GM12878 (cell line): ENCODE results near the gene MAPK8. TPM values are rescaled to one million over a fixed set of nuclear protein-coding genes. Genes with fewer than 3 reads are reported as not detected.

ENCODE experiments used
- ATAC-seq: fragments of 200-7000 bp; cut with Tn5 transposase; 3 replicates; pipeline ENCODE4 v1.9.1; 2020; ENCODE audit warnings: mild to moderate bottlenecking, moderate library complexity
- Bru-seq: library from RNA; stranded (reverse); fragments of 400-500 nt; gene quantifications from one replicate; lab custom pipeline; 2021; lab: Mats Ljungman, UMichigan
- BruChase-seq, 2 experiments: library from RNA; stranded (reverse); fragments of 400-500 nt; gene quantifications; one replicate each; lab custom pipeline; 2021; lab: Mats Ljungman, UMichigan
- BruUV-seq: library from RNA; stranded (reverse); fragments of 400-500 nt; replicated peaks from 2 replicates; lab custom pipeline; 2021; lab: Mats Ljungman, UMichigan
- CTCF ChIA-PET: fragments of 300-600 bp; sonication (Branson Sonifier 250); formaldehyde crosslinking; extraction: SDS; loops from one replicate; lab custom pipeline; 2021; ENCODE audit warnings: inconsistent platforms; lab: Yijun Ruan, JAX
- POLR2A ChIA-PET: fragments of 350-600 bp; formaldehyde crosslinking; extraction: SDS; loops from one replicate; lab custom pipeline; 2021; ENCODE audit warnings: inconsistent platforms; lab: Charles Lee
- RAD21 ChIA-PET: fragments of 300-600 bp; sonication (Branson Sonifier 250); formaldehyde crosslinking; loops from one replicate; lab custom pipeline; 2023; ENCODE audit warnings: antibody characterized with exemption; ENCODE audit not compliant: unreplicated experiment; lab: Charles Lee
- SMC1A ChIA-PET: fragments of 300-600 bp; sonication (Branson Sonifier 250); formaldehyde crosslinking; loops from one replicate; lab custom pipeline; 2023; ENCODE audit not compliant: unreplicated experiment, uncharacterized antibody; lab: Charles Lee
- DNase-seq: peaks from one replicate; pipeline ENCODE4 v3.0.0-alpha.2; 2011; ENCODE audit warnings: low read depth, low spot score
- FAIRE-seq: peaks from 3 replicates; lab custom pipeline; 2011; peaks lifted over from hg19 to GRCh38; lab: Jason Lieb, UNC
- H2AFZ ChIP-seq: 2 replicates; pipeline ENCODE4 v1.6.0; 2011; ENCODE audit warnings: low read depth, low read length, control low read depth; ENCODE audit not compliant: control insufficient read depth
- H3K27ac ChIP-seq: 2 replicates; pipeline ENCODE4 v1.5.1; 2011; ENCODE audit warnings: control low read depth; ENCODE audit not compliant: control insufficient read depth, insufficient read depth
- H3K27me3 ChIP-seq, 2 experiments: replicated peaks in 1 of 2; 2 replicates each; pipeline versions ENCODE4 v1.6.0 to v1.6.1; 2011; ENCODE audit warnings: low read length in 1 of 2; ENCODE audit not compliant: control insufficient read depth in 2 of 2, insufficient read depth in 2 of 2
- H3K36me3 ChIP-seq, 2 experiments: 2 replicates each; pipeline ENCODE4 v1.5.1; 2011; ENCODE audit warnings: low read length in 1 of 2; ENCODE audit not compliant: control insufficient read depth in 2 of 2, insufficient read depth in 2 of 2
- H3K4me1 ChIP-seq: 2 replicates; pipeline ENCODE4 v1.6.1; 2011; ENCODE audit warnings: mild to moderate bottlenecking, low read length, moderate library complexity, mixed read lengths; ENCODE audit not compliant: control insufficient read depth, insufficient read depth
- H3K4me2 ChIP-seq: 2 replicates; pipeline ENCODE4 v1.6.0; 2011; ENCODE audit warnings: control low read depth; ENCODE audit not compliant: control insufficient read depth, insufficient read depth
- H3K4me3 ChIP-seq: fragments of 200-600 bp; sonication (generic); 2 replicates; pipeline ENCODE4 v1.5.1; 2016
- H3K79me2 ChIP-seq: 2 replicates; pipeline ENCODE4 v1.6.0; 2011; ENCODE audit warnings: low read length; ENCODE audit not compliant: control insufficient read depth, insufficient read depth
- H3K9ac ChIP-seq: 2 replicates; pipeline ENCODE4 v1.8.0; 2011; ENCODE audit warnings: low read length, control low read depth, mixed read lengths; ENCODE audit not compliant: control insufficient read depth, insufficient read depth
- H3K9me3 ChIP-seq: replicated peaks from 3 replicates; pipeline ENCODE4 v1.5.1; 2011; ENCODE audit warnings: mild to moderate bottlenecking, low read length; ENCODE audit not compliant: control insufficient read depth, insufficient read depth
- H4K20me1 ChIP-seq: 2 replicates; pipeline ENCODE4 v1.6.0; 2011; ENCODE audit not compliant: control insufficient read depth, insufficient read depth
- BACH1 ChIP-seq: fragments of 450-650 bp; IDR thresholded peaks from 2 replicates; pipeline ENCODE4 v1.6.1; 2017; ENCODE audit warnings: mild to moderate bottlenecking, borderline replicate concordance
- BCL3 ChIP-seq: IDR thresholded peaks from 2 replicates; pipeline ENCODE4 v1.6.1; 2011; ENCODE audit warnings: borderline replicate concordance, low read depth, mild to moderate bottlenecking, moderate library complexity, low read length; ENCODE audit not compliant: insufficient read depth, poor library complexity, severe bottlenecking
- BHLHE40 ChIP-seq, 2 experiments: fragments of 450-650 bp in 1 of 2; IDR thresholded peaks; 2 replicates each; pipeline ENCODE4 v1.6.1; 2011 to 2017; ENCODE audit warnings: low read depth in 2 of 2, borderline replicate concordance in 1 of 2, improper control_type of control experiment in 1 of 2, low read length in 1 of 2, mild to moderate bottlenecking in 1 of 2
- CREB1 ChIP-seq: IDR thresholded peaks from 2 replicates; pipeline ENCODE4 v1.6.1; 2012; ENCODE audit warnings: low read depth, mild to moderate bottlenecking, inconsistent platforms
- DPF2 ChIP-seq: fragments of 450-650 bp; IDR thresholded peaks from 2 replicates; pipeline ENCODE4 v1.6.1; 2017; ENCODE audit warnings: mild to moderate bottlenecking
- POU2F2 ChIP-seq: IDR thresholded peaks from 3 replicates; pipeline ENCODE4 v1.6.1; 2011; ENCODE audit warnings: low read depth, mild to moderate bottlenecking, low read length, borderline replicate concordance
- RAD21 ChIP-seq: IDR thresholded peaks from 2 replicates; pipeline ENCODE4 v1.6.1; 2011; ENCODE audit warnings: mild to moderate bottlenecking, low read depth, low read length, moderate library complexity; ENCODE audit not compliant: insufficient read depth
- RAD51 ChIP-seq: fragments of 450-650 bp; IDR thresholded peaks from 2 replicates; pipeline ENCODE4 v1.6.1; 2016; ENCODE audit warnings: moderate library complexity, mild to moderate bottlenecking, inconsistent platforms
- SMAD5 ChIP-seq: IDR thresholded peaks from 2 replicates; pipeline ENCODE4 v1.6.1; 2016; ENCODE audit warnings: antibody characterized with exemption, low read depth
- SMARCA5 ChIP-seq: fragments of 450-650 bp; IDR thresholded peaks from 2 replicates; pipeline ENCODE4 v1.6.1; 2017; ENCODE audit warnings: mild to moderate bottlenecking
- STAT1 ChIP-seq: fragments of 450-650 bp; conservative IDR thresholded peaks from 2 replicates; pipeline ENCODE4 v1.6.1; 2014; ENCODE audit warnings: antibody characterized with exemption, mild to moderate bottlenecking
- TAF1 ChIP-seq: IDR thresholded peaks from 2 replicates; pipeline ENCODE4 v1.6.1; 2011; ENCODE audit warnings: mild to moderate bottlenecking, low read depth, low read length, borderline replicate concordance
- YY1 ChIP-seq: IDR thresholded peaks from 2 replicates; pipeline ENCODE4 v1.6.1; 2011; ENCODE audit warnings: low read depth, mild to moderate bottlenecking, low read length
- ZNF207 ChIP-seq: fragments of 450-650 bp; IDR thresholded peaks from 2 replicates; pipeline ENCODE4 v1.6.1; 2014; ENCODE audit warnings: antibody characterized with exemption, mild to moderate bottlenecking, borderline replicate concordance
- WGBS: methylation state at CpG from one replicate; pipeline ENCODE4 v1.1.6; 2016; ENCODE audit warnings: low lambda C conversion rate; ENCODE audit not compliant: insufficient replicate concordance, insufficient coverage; ENCODE audit errors: missing lambda C conversion rate; 5-methylcytosine and 5-hydroxymethylcytosine counted together
- in situ Hi-C: fragments of 300-500 bp; cut with MboI; formaldehyde crosslinking; loops from 9 replicates; pipeline ENCODE4 v1.14.3; 2018; ENCODE audit warnings: mixed read lengths
- intact Hi-C: fragments of 100-400 bp; cut with micrococcal nuclease; formaldehyde crosslinking; loops from one replicate; pipeline ENCODE4 v1.14.2; 2022; ENCODE audit not compliant: unreplicated experiment
- long read RNA-seq, 2 experiments: library from polyadenylated mRNA; unstranded; transcript quantifications; one replicate each; pipeline ENCODE4 v2.0.0, GENCODE V29; 2019 to 2020
- polyA minus RNA-seq, 3 experiments: library from RNA; depleted of rRNA, polyadenylated mRNA; stranded (reverse); fragments of >200 nt; gene quantifications; 2 replicates each; pipeline ENCODE4 v1.2.3, GENCODE V29; 2011
- polyA plus RNA-seq, 11 experiments: library from polyadenylated mRNA; depleted of rRNA in 4 of 11; unstranded in 6 of 11; stranded (reverse) in 5 of 11; fragments of >200 nt; fragmentation: Nextera tagmentation in 4 of 11; fragmentation: Illumina TruSeq in 1 of 11; extraction: Ambion mirVana in 4 of 11; extraction: Trizol in 1 of 11; gene quantifications; 1 replicate in 1 of 11; 2 replicates in 10 of 11; pipeline versions ENCODE4 v1.2.1 to v1.2.3, GENCODE V29; 2011 to 2016; ENCODE audit warnings: inconsistent platforms in 2 of 11, missing spikeins in 2 of 11, low read depth in 1 of 11
- total RNA-seq, 4 experiments: library from RNA; depleted of rRNA in 3 of 4; stranded (reverse); fragments of >200 nt in 3 of 4; fragmentation: Illumina TruSeq in 1 of 4; extraction: Trizol in 1 of 4; gene quantifications; 2 replicates each; pipeline versions ENCODE4 v1.2.1 to v1.2.3, GENCODE V29; 2013 to 2021
- TF ChIP-seq, protein P1 (sequence below): fragments of 450-650 bp; conservative IDR thresholded peaks from 2 replicates; pipeline ENCODE4 v1.6.1; 2017; ENCODE audit warnings: mild to moderate bottlenecking, moderate library complexity

Gene MAPK8
- 283 and 289 TPM in 2 replicates for total RNA-seq (2013; cell fraction: nucleolus; rRNA removed)
- total RNA-seq (2014; rRNA removed) (38.4 and 45.6 TPM in 2 replicates), total RNA-seq (2014; rRNA removed; fragmentation: Illumina TruSeq; extraction: Trizol) (45.1 and 46.3 TPM in 2 replicates), total RNA-seq (2021) (44.5 and 49.4 TPM in 2 replicates), polyA plus RNA-seq (2011; rRNA removed) (102 and 143 TPM in 2 replicates), polyA plus RNA-seq (2014; fragmentation: Illumina TruSeq; extraction: Trizol) (61.4 and 74.0 TPM in 2 replicates), polyA plus RNA-seq (2014; fragmentation: Nextera tagmentation; extraction: Ambion mirVana) (1 to 10 TPM; 3.9 to 4.3 TPM), polyA plus RNA-seq (2014; rRNA removed) (32.7 and 39.8 TPM in 2 replicates), polyA plus RNA-seq (2016; fragmentation: Nextera tagmentation; extraction: Ambion mirVana) (10 to 100 TPM; 38.2 to 40.3 TPM), polyA minus RNA-seq (2011; rRNA and poly(A)+ RNA removed) (47.9 and 72.2 TPM in 2 replicates), Bru-seq, nascent RNA (percentile 94 among the genes with signal in this experiment), BruChase-seq, experiment 1, labeled RNA remaining after a 6-hour chase (percentile 92 among the genes with signal in this experiment), BruChase-seq, experiment 2, labeled RNA remaining after a 2-hour chase (percentile 95 among the genes with signal in this experiment)
- 5.9 TPM for polyA plus RNA-seq (2011; ENCODE audit: low read depth)
- 41.0 and 52.2 TPM in 2 replicates for polyA plus RNA-seq (2011; cell fraction: cytosol; rRNA removed)
- polyA plus RNA-seq (2011; cell fraction: nucleus; rRNA removed) = 58.2 and 63.3 TPM in 2 replicates
- polyA plus RNA-seq (2012) = 20.4 and 27.9 TPM in 2 replicates
- 23.1 and 25.4 TPM in 2 replicates for polyA minus RNA-seq (2011; cell fraction: cytosol; rRNA and poly(A)+ RNA removed)
- 51.7 and 64.1 TPM in 2 replicates for polyA minus RNA-seq (2011; cell fraction: nucleus; rRNA and poly(A)+ RNA removed)
- long read RNA-seq, experiment 1, partial matches to known transcripts = 0 of 1 reads
- long read RNA-seq, experiment 1, other reads (novel, unspliced or antisense) = 1 of 1 reads
- long read RNA-seq, experiment 2, partial matches to known transcripts = 2 of 9 reads
- long read RNA-seq, experiment 2, other reads (novel, unspliced or antisense) = 7 of 9 reads

DNA sequence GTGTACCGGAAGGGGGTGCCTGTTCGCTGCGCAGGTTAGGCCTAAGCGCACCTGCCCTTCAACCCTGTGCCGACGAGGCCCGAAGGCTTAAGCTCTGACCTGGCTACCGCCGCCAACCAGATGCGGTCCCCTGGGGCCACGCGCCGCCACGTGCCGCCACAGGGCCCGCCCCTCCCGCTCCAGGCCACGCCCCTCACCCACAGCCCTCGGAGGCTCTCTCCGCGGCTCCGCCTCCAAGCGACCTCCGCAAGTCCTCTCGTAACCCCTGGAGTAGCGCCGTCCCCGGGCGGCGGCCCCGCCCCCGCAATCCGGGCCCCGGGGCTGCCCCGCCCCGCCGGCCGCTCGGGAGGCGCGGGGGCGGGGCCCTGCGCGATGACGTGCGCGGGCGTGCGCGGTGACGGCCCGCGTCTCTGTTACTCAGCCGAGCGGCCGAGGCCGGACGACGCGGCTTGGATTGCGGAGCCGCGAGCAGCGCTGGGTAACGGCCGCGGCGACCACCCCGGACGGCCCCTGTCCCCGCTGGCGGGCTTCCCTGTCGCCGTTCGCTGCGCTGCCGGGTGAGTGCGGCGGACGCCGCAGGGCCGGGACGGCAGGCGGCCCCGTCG lies at the start of gene MAPK8:
Gene MAPK8 (plus strand): TSS at position 413 of the 605 bp plus-strand sequence. CDS start 94,984 bp downstream, outside the sequence.
- POLR2A ChIA-PET = interaction anchor here (0.6 to 1.1 kb wide), 4 partner anchors 9 to 28 kb away, joined by 3 to 4 read pairs (median 4); no protein-coding TSS in a partner anchor
- ATAC-seq (peak; percentile 81), DNase-seq (peak; percentile 69), FAIRE-seq (peak; percentile 13)
- SMC1A ChIA-PET = interaction anchor here (0.7 to 0.9 kb wide), 3 partner anchors 9 to 25 kb away, joined by 3 read pairs; no protein-coding TSS in a partner anchor
- WGBS = under 1% methylated on average over 44 of the region's 86 CpGs
- peak within 1 kb of the TSS; percentile 92 for H3K4me3 ChIP-seq
- no peaks in the 10 kb centered on the region for H3K27me3 ChIP-seq
- peaks cover 14% of the 10 kb centered on the region for H3K4me1 ChIP-seq
- H3K36me3 ChIP-seq = no peaks in the 10 kb centered on the region
- intact Hi-C loops (loop anchor here (1.0 to 2.0 kb wide), 2 partner anchors 23 to 30 kb away; no protein-coding TSS in a partner anchor), in situ Hi-C loops (no loop called here)
- no peaks in the 10 kb centered on the region for H4K20me1 ChIP-seq
- no peaks in the 10 kb centered on the region for H3K9me3 ChIP-seq
- RAD21 ChIA-PET = interaction anchor here (0.7 to 0.8 kb wide), 2 partner anchors 19 to 350 kb away, joined by 3 to 4 read pairs; no protein-coding TSS in a partner anchor
- H3K9ac ChIP-seq = peak within 1 kb of the TSS; percentile 78
- H3K4me2 ChIP-seq = peak within 1 kb of the TSS; percentile 85
- CTCF ChIA-PET = interaction anchor here (1.0 to 8.1 kb wide), 2 partner anchors 10 to 18 kb away, joined by 3 to 87 read pairs; no protein-coding TSS in a partner anchor
- peaks cover 30% of the 10 kb centered on the region for H3K79me2 ChIP-seq
- peak within 1 kb of the TSS; percentile 72 for H2AFZ ChIP-seq
- BruUV-seq = no TSS peak
- peak within 1 kb of the TSS; percentile 66 for H3K27ac ChIP-seq
- peak; percentile 54; the same call in 1 of the 2 replicates for TF ChIP-seq BACH1
- no peak for TF ChIP-seq RAD21
- peak; percentile 67 for TF ChIP-seq RAD51
- peak; percentile 64 for TF ChIP-seq SMARCA5
- TF ChIP-seq CREB1 = peak; percentile 85
- TF ChIP-seq, protein P1, sequence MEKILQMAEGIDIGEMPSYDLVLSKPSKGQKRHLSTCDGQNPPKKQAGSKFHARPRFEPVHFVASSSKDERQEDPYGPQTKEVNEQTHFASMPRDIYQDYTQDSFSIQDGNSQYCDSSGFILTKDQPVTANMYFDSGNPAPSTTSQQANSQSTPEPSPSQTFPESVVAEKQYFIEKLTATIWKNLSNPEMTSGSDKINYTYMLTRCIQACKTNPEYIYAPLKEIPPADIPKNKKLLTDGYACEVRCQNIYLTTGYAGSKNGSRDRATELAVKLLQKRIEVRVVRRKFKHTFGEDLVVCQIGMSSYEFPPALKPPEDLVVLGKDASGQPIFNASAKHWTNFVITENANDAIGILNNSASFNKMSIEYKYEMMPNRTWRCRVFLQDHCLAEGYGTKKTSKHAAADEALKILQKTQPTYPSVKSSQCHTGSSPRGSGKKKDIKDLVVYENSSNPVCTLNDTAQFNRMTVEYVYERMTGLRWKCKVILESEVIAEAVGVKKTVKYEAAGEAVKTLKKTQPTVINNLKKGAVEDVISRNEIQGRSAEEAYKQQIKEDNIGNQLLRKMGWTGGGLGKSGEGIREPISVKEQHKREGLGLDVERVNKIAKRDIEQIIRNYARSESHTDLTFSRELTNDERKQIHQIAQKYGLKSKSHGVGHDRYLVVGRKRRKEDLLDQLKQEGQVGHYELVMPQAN = peak; percentile 77
- peak; percentile 66; the same call in 1 of the 2 replicates for TF ChIP-seq DPF2
- peak; percentile 96 to 99 for TF ChIP-seq BHLHE40 (IDR thresholded peaks at IDR 0.05; ENCODE audit: borderline replicate concordance in 1 of 2, low read depth in 2 of 2, low read length in 1 of 2)
- no peak for TF ChIP-seq YY1
- TF ChIP-seq BCL3 = no peak
- no peak for TF ChIP-seq STAT1
- TF ChIP-seq SMAD5 = 0 out of 2 replicates have a peak, but pooled peaks have one; percentile 26
- no peak for TF ChIP-seq ZNF207
- TF ChIP-seq TAF1 = peak; percentile 37; the same call in 1 of the 2 replicates
- 0 out of 3 replicates have a peak, but pooled peaks have one; percentile 7 for TF ChIP-seq POU2F2
